Epithelial cell of prostate (primary cell): ENCODE measurements around the gene FBXO11.
"Not testable (repeated sequence)": the region's sequence is repeated elsewhere in the genome, so short reads cannot be mapped to it uniquely, and the experiment has no call there.

ENCODE experiments used
- DNase-seq: peaks from one replicate; pipeline ENCODE4 v3.0.0-alpha.2; 2011; ENCODE audit warnings: low read depth, low spot score
- H3K27ac ChIP-seq: fragments of 450-650 bp; 2 replicates; pipeline ENCODE4 v1.5.1; 2017; ENCODE audit warnings: mild to moderate bottlenecking

Gene FBXO11

GRCh38 chr2:47862949-47863348, 43.3 kb downstream of the FBXO11 start:
- no peak overlapping the region for H3K27ac ChIP-seq
- DNase-seq, result no peak

- not testable (repeated sequence) for DNase-seq, H3K27ac ChIP-seq
Observed at GRCh38 chr2:47853067-47853777, 53.1 kb downstream of the FBXO11 start.

DNA sequence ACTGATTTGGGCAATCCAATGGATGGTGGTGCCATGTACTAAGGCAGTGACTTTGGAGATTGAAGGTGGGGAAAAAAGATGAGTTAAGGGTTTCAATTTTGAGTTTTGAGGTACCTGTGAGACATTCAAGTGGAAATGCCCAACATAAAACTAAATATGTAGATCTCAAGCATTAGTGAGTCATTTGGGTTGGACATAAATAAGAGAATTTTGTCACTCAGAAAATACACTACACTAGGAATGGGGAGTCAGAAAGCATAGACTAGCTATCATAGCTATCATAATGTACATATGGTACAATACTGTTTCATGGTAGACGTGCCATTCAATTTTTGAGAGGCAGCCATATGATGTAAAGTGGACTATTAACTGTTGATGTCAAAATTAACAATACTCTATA, 56.1 kb downstream of the FBXO11 start:
- H3K27ac ChIP-seq, result no peak overlapping the region
- DNase-seq, result no peak

DNA sequence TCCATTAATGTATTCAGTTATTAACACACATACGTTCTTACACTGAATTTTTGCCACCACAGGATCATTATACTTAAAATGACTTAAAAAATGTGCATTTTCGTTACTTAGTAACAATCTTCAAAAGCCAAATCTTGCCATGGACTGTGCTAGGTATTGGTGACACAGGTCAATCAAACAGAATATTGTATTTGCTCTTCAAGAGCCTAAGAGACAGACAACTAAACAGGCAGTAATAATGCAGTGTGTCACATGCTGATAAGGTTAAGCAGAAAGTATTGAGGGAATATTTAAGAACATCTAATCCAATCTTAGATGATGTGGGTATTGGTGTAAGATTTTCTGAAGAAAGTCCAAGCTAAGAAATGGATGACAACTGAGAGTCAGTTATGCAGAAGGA, 56.9 kb downstream of the FBXO11 start:
- no peak overlapping the region for H3K27ac ChIP-seq
- DNase-seq, result no peak

DNA sequence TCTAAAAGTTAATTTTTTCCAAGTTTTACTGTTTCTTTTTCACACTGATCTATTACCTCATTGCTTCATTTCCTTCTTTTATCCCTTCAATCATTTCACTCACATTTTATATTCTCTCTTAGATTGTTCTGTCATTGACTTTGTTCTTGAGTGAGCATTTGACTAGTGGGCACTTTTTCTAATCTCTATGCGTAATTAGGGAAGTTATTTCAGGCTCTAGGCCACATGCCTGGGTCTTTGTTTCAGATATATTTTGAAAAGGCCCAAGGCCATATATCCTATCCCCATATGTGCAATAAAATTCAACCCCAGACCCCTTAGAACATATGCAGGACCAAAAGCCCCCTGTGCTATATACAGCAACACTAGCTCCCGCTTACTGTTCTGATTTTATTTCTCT, 62.1 kb downstream of the FBXO11 start:
- DNase-seq, result no peak
- H3K27ac ChIP-seq, result no peak overlapping the region

GRCh38 chr2:47843407-47843806, 62.9 kb downstream of the FBXO11 start:
- no peak overlapping the region for H3K27ac ChIP-seq

DNA sequence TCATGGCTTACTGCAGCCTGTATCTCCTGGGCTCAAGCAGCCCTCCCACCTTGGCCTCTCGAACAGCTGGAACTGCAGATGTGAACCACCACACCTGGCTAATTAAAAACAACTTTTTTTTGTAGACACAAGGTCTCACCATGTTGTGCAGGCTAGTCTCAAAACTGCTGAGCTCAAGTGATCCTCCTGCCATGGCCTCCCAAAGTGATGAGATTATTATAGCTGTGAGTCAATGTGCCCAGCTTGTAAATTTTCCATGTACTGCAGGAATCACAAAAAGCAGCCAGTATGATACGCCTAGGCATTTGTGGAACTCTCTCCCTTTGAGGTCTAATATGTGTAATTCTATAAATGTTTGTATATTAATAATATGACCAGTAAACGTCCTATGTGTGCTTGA, 63.5 kb downstream of the FBXO11 start:
- no peak overlapping the region for H3K27ac ChIP-seq
- DNase-seq, result no peak

More at GRCh38 chr2:47843407-47843806, 62.9 kb downstream of the FBXO11 start:
- no peak for DNase-seq

GRCh38 chr2:47838686-47839085, 67.6 kb downstream of the FBXO11 start:
- DNase-seq, result no peak
- H3K27ac ChIP-seq, result no peak overlapping the region

- H3K27ac ChIP-seq, result no peak overlapping the region
- DNase-seq, result no peak
Observed at GRCh38 chr2:47838249-47838648, 68.0 kb downstream of the FBXO11 start.

- no peak for DNase-seq
- no peak overlapping the region for H3K27ac ChIP-seq
Observed at GRCh38 chr2:47833516-47833968, 72.8 kb downstream of the FBXO11 start.

DNA sequence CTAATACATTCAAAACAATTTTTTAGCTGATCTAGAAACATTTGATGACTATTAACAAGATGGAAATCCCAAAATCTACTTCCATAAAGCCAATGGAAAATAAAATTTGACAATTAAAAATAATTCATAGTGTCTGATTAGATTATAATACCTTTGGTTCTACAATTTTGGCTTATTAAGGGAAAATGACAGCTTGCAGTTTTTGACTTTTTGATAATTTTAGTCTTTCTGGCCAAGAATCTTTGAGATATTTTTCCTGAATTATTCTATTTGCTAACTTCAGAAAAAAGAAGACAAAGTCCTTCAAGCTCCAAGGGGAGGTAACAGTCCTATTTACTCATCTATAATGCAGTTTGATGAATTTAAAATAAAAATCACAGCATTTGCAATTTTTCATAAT, 83.8 kb downstream of the FBXO11 start:
- no peak overlapping the region for H3K27ac ChIP-seq
- no peak for DNase-seq

- no peak overlapping the region for H3K27ac ChIP-seq
- no peak for DNase-seq
Observed at GRCh38 chr2:47819834-47820233, 86.5 kb downstream of the FBXO11 start.

GRCh38 chr2:47818777-47819176, 87.5 kb downstream of the FBXO11 start:
- no peak overlapping the region for H3K27ac ChIP-seq
- DNase-seq, result no peak

DNA sequence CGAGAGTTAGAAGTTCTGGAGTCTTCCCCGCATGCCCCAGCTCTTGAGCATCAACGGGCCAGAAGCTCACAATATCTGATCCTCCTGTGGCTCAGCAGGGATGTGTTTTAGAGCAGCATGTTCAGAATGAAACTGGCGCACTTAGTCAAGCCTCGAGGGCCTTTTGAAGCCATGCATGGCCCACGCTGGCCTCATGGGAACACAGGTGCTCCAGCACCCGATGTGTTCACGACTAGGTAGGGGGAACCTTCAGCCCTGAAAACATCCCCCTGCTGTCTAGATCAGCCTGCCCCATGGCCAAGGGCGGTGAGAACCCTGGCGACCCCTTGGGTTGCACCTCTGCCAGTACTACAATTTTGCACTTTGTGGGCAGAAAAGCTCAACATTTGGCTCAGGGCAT, 90.5 kb downstream of the FBXO11 start:
- H3K27ac ChIP-seq, result no peak overlapping the region
- no peak for DNase-seq

DNA sequence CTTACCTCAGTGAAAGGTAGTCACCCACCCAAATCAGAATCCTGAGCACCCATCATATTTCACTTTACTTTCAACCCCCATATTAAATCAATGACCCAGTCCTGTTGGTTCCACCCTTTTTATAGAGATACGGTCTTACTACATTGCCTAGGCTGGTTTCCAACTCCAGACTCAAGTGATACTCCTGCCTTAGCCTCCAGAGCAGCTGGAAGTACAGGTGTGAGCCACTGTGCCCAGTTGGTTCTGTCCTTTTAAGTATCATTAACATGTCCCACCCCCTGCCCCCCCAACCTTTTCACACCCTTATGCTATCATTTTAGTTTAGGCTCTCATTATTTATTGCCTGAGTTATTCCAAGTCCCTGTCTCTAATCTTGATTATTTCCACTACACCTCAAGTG, 94.6 kb downstream of the FBXO11 start:
- H3K27ac ChIP-seq, result no peak overlapping the region
- DNase-seq, result no peak

GRCh38 chr2:47810850-47811249, 95.4 kb downstream of the FBXO11 start:
- DNase-seq, result no peak
- H3K27ac ChIP-seq, result no peak overlapping the region

- DNase-seq, result no peak
- no peak overlapping the region for H3K27ac ChIP-seq
Observed at GRCh38 chr2:47809903-47810302, 96.4 kb downstream of the FBXO11 start.

DNA sequence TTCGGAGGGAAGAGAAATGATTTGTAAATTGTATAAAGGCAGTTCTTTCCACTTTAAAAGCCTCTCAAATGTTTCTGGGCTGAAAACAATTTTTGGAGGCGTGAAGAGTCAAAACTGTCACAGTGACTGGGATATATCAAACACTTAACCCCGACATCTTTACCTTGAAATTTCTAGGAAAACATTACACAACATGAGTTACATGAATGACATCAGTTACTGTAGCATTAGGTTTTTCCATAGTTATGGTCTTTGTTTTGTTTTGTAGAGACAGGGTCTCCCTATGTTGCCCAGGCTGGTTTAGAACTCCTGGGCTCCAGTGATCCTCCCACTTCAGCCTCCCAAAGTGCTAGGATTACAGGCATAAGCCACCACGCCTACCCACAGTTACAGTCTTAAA, 97.7 kb downstream of the FBXO11 start:
- no peak overlapping the region for H3K27ac ChIP-seq
- no peak for DNase-seq

GRCh38 chr2:47805850-47806249, 100.4 kb downstream of the FBXO11 start:
- DNase-seq, result no peak
- no peak overlapping the region for H3K27ac ChIP-seq

DNA sequence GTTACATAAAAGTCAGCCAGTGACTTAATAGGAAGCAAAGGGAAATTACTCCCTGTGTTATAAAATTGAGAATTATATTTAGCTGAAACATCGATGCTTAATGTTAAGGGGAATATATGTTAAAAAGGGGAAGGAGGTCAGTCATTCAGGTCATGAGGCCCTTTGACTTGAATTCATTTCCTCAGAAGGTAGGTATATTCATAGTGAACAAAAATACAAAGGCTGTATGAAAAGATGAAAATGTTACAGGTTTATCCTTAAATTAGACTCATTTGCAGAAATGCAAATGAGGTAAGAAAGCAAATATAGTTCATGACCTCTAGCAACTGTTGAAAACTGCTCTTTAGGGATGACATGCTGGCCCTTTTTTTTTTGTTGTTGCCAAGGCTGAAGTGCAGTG, 102.5 kb downstream of the FBXO11 start:
- DNase-seq, result no peak
- H3K27ac ChIP-seq, result no peak overlapping the region

GRCh38 chr2:47803363-47803762, 102.9 kb downstream of the FBXO11 start:
- no peak overlapping the region for H3K27ac ChIP-seq
- no peak for DNase-seq

DNA sequence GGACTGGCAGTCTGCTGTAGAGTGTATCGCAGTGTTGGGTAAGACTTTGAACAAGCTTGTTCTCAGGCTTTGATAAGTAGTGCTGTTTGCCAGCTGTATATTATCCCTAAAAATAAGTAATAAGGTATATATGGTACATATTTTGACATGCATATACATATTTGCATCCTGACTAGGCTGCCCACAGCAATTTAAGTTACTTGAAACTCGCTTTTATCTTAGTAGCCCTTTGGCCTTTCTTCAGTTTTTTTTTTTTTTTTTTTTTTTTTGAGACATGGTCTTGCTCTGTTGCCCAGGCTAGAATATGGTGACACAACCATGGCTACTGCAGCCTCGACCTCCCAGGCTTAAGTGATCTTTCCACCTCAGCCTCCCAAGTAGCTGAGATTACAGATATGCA, 105.2 kb downstream of the FBXO11 start:
- no peak for DNase-seq
- H3K27ac ChIP-seq, result no peak overlapping the region
